GM19468 (cell line): Measurements from ENCODE around the gene FBXL17.

ENCODE experiments used
- ATAC-seq: cut with Tn5 transposase; IDR thresholded peaks from one replicate; pipeline ENCODE4 v1.9.1; 2021; ENCODE audit warnings: mild to moderate bottlenecking, moderate library complexity, moderate number of reproducible peaks; ENCODE audit not compliant: unreplicated experiment; ENCODE audit errors: extremely low read depth

Gene FBXL17

DNA sequence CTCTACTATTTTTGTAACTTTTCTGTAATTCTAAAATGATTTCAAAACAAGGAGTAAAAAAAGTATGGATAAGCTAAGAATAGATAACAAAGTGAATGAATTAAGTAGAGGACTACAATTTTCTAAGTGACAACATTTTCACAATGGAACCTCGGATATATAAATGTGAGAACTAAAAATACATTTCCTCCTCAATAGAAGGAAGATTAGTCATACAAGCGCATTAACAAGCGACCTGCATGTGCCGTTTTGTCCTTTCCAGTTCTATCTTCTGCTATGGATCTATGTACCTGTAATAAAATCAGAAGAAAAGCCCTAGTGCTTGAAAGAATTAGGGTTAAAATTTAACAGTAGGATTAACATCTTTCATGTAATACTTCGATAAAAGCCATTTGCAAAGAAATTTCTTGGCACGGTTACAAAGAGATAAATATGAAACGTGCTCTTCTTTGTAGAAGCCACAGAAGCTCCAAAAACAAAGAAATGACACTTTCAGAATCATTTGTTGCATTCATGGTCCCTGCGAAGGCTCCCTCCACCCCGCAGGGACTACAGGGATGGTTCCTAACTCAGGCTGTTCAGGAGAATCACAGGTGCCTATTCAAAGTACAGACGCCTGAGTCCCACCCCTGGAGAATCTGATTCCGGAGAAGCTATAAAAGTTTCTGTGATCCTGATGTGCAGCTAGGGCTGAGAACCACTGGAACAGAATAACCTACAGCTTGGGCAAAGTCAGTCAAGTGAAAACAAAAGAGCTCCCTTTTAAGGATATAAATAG lies 494.5 kb downstream of the FBXL17 start:
- no peak for ATAC-seq

DNA sequence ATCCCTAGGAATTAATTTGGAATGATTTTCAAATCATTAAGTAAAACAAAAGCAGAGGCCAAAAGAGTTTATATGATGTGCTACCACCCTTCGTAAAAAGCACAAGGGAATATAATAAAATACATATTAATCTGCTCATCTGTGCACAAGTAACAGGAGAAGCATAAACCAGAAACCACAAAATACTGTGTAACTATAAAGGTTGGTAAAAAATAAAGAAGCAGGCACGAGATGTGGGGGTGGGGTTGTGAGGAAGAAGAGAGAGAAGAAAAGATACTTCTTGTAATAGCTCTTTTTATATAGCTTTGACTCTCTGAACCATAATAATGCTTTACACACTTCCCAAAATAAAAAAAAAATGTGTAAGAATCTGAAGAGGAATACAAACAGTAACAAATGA lies 496.3 kb downstream of the FBXL17 start:
- ATAC-seq = no peak

GRCh38 chr5:107884871-107885270 lies 497.0 kb downstream of the FBXL17 start:
- ATAC-seq = no peak

DNA sequence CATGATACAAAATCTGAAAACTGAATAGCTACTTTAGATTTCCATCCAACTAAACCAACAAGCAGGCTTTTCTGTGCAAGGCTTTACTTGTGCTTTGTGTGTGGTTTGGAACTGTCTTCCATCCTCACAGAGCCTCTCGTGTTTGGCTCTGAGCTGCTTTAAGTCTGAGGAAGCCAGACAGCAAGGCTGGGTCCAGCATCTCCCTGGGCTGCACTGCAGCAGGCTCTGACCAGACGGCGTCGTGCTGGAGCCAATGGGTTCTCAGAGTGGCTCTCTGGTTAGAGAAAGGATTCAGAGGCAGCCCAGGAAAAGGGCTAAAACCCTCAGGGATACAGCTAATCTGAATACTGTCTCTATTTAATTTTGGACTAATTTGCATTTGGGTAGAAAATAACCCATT lies 503.2 kb downstream of the FBXL17 start:
- ATAC-seq = no peak

DNA sequence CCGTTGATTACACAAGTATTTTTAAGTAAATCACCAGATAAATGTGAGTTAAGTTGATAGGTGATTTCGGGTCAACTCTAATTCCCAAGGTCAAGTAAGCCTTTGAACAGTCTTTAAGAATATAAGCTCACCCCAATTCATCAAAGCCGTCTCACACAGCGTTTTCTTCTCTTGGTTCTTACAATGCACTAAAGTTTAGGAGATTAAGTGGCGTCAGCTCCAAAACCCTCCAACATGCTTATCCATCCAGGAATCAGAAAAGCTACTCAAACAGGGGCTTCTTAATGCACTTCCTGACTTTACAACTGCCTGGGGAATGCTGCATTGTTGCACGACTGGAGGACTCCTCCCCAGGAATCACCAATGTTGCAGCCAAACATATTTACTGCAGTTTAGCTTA lies 505.0 kb downstream of the FBXL17 start:
- no peak for ATAC-seq

GRCh38 chr5:107876261-107876660 lies 505.6 kb downstream of the FBXL17 start:
- no peak for ATAC-seq

DNA sequence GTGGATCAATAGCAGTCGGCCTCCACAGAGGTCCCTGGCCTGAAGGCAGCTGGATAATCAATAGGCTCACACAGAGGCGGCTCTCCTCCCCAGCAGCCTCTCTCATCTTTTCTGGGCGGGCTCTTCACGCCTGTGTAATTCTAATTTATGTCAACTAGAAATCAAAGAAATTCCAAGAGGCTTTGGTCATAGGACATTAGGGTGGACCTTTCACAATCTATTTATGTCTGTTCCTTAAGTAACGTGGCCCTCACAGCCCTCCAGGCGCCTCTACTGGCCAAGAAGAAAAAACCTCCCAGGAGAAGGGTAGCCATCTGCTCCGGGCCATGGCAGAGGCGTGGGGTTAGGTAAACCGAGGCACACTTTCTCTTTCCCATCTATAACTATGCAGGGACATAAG lies 506.1 kb downstream of the FBXL17 start:
- no peak for ATAC-seq

DNA sequence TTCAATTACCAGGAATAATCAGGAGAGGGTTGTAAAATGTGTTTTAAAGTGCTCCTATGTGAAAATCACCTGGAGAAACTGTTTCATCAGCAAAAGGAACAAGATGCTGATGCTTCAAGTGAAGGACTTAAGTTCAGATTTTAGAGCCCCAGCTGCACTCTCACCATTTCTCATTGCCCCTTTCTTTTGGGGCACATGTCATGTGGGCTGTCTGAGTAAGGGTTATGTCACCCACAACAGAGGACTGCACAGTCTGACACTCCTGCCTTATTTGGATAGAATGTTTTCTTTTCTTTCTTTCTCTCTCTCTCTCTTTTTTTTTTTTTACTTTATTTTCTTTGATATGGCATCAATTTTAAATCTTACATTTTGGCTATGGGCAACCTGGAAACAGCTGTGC lies 507.1 kb downstream of the FBXL17 start:
- no peak for ATAC-seq

GRCh38 chr5:107873877-107874276 lies 508.0 kb downstream of the FBXL17 start:
- ATAC-seq = no peak

GRCh38 chr5:107871023-107871422 lies 510.9 kb downstream of the FBXL17 start:
- no peak for ATAC-seq

GRCh38 chr5:107869438-107870115 lies 512.3 kb downstream of the FBXL17 start:
- no peak for ATAC-seq

DNA sequence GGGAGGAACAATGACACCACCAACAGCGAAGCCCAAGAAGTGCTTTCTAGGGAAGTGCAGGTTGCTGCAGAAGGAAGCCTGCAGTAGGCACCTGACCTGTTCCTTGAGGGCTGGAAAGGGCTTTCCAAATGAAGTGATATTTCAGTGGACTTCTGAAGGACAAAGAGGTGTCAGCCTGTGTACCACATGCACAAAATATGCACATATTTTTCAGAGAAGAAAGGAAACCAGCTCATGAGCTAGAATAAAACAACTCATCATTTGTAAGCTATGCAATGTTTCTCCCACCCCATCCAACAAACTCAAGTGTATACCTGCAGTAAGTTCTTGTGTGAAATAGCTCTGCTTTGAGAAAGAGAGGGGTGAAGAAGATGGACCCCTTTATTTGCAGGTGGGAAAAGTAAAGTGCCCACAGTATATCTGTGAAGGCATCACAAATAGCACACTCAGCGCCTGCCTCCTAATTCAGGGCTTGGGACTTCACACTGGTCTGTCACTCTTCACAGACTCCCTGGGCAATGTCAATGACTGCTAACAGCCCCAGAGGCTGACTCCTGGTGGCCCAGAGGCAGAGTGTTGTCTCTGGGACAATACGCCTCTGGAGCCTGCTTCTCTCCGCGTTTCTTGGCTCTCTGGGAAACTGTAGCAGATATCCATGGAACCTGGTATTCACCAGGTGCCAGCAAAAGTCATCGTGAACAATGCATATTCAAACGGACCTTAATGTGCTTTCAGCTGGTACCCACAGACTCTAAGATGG lies 513.1 kb downstream of the FBXL17 start:
- ATAC-seq = no peak

- no peak for ATAC-seq
These were observed 514.6 kb downstream of the FBXL17 start for GRCh38 chr5:107867266-107867665.

DNA sequence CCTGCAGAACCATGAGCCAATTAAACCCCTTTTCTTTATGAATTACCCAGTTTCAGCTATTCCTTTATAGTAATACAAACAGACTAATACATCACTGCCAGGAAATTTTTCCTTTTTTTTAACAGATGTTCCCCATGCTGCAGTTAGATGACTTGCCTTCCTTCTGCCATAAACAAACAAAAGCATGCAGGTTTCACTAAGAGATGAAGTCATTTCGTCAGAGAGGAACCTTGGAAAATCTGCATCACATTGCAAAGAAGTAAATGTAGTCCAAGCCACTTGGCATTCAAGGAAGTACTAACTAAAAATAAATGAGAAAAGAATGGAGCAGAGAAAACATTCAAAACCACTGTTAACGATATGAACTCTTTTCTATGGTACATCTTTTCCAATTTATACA lies 517.1 kb downstream of the FBXL17 start:
- no peak for ATAC-seq

DNA sequence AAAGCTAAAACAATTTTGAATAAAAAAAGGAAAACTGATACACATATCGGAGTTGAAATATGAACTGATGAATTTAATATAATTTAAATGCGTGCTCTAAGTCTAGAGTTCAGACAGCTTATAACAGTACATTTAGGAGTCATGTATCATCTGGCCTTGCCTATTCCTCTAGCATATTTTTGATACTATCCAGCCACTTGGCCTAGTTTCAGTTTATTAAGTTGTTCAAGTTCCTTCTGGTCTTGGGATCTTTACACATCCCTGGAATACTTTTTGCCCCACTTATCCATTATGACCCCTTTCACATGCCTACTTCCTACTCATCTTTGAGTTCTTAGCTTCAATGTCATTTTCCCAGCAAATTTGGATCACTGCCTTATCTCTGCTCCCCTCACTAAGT lies 518.8 kb downstream of the FBXL17 start:
- ATAC-seq = no peak

GRCh38 chr5:107861565-107861964 lies 520.3 kb downstream of the FBXL17 start:
- ATAC-seq = no peak

DNA sequence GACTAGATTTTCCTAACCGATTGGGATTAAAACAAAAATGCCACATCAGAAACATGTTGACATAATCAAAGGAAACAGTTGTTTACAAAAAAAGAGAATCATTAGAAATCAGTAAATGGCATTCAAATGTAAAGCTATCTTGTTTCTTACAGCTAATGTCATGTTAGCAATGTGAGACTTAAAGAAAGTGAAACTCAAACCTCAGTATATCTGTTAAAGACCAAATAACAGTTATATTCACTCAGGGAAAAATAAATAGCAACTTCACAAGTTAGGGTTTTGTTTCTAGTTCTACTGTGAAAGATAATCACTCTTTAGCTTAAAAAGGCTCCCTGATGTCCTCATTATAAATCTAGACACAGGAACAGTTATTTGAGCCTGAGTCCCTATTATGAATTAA lies 521.9 kb downstream of the FBXL17 start:
- no peak for ATAC-seq

- no peak for ATAC-seq
These were observed 523.1 kb downstream of the FBXL17 start for GRCh38 chr5:107858788-107859187.

DNA sequence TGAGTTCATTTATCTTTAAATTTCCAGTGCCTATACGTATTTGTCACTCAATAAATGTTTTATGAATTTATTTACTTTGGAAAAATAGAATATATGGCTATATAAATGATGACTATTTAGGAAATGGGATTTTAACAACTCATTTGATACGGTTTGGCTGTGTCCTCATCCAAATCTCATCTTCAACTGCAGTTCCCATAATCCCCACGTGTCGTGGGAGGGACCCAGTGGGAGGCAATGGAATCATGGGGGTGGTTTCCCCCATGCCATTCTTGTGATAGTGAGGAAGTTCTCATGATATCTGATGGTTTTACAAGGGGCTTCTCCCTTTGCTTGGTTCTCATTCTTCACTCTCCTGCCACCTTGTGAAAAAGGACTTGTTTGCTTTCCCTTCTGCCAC lies 523.6 kb downstream of the FBXL17 start:
- ATAC-seq = no peak

DNA sequence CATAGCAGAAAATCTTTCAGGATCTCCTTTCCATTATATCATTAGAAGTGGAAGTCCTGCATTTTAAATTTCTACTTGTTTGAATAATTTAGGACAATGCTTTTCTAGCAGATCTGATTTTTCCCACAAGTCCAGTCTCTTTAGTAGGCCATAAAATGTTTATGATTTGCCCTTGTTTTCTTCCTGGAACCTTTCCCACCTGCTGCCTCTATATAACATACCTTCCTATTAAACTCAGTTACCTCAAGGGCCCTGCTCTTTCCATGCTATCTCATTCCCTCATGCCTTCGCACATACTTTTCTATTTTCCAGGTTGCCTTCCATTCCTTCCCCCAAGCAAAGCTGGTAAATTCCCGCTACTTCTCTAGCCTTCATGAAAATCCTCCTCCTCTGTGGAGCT lies 524.1 kb downstream of the FBXL17 start:
- no peak for ATAC-seq

DNA sequence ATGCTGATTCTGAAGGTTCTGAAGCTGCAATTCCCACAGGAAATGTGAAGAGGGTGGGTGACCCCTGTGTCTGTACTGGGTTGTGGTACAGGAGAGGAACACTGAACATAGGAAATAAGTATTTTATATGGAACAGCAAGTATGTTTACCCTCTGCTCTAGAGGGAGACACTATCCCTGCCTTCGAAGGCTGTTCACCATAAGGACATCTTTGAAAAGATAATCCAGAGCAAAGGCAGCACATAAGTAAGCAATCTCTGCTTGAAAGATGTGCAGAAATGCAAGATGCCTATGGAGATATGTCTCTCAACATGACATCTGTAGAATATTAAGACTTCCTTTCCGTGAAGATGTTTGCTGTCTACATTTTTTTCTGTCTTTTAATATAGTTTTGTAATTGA lies 526.7 kb downstream of the FBXL17 start:
- no peak for ATAC-seq
